Embryonic facial prominence (tissue), 1 donor: Measurements from ENCODE around the gene TBCD.

ENCODE experiments used
- DNase-seq: peaks from one replicate; pipeline ENCODE4 v3.0.0-alpha.2; 2016; ENCODE audit errors: extremely low spot score

The TBCD gene

DNA sequence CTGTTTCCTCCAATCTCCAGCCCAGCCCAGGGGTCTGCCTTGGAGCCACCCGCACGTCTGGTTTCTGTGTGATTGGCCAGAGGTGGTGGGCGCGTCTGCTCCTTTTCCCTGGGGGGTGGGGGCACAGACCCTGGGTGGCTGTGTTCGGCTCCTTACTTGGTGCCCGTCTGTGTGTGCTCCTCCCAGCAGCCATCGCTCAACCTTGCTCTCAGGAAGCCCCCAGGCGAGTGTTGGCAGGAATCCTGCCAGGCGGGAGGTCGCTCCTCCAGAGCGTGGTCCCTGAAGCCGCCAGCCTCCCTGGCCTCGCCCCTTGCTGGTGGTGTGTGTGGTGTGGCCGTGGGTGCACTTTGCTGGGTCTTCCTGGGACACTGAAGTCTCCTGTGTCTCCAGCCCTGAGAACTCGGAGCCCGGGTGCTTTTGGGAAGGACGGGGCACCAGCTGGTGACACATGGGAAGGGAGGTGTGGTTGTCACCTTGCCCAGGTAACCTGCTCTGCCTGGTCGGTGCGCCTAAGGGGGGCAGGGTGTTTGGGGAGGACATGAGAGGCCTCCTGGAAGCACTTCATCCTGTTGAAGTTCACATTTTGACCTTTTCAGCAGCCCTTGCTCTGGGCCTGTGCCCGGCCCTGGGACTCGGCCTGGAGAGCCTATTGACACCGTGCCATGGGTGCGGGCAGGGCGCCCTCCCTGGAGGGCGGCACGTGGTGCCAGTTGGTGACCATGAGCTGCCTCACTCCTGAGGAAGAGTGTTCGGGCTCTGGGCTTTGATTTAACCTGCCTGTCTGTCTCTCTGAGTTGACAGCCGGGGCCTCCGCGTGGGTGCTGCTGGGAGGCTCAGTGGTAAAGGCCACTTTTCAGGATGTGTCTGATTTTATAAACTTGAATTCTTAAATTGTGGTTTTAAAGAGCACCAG lies 137.0 kb downstream of the TBCD start:
- DNase-seq: no peak

DNA sequence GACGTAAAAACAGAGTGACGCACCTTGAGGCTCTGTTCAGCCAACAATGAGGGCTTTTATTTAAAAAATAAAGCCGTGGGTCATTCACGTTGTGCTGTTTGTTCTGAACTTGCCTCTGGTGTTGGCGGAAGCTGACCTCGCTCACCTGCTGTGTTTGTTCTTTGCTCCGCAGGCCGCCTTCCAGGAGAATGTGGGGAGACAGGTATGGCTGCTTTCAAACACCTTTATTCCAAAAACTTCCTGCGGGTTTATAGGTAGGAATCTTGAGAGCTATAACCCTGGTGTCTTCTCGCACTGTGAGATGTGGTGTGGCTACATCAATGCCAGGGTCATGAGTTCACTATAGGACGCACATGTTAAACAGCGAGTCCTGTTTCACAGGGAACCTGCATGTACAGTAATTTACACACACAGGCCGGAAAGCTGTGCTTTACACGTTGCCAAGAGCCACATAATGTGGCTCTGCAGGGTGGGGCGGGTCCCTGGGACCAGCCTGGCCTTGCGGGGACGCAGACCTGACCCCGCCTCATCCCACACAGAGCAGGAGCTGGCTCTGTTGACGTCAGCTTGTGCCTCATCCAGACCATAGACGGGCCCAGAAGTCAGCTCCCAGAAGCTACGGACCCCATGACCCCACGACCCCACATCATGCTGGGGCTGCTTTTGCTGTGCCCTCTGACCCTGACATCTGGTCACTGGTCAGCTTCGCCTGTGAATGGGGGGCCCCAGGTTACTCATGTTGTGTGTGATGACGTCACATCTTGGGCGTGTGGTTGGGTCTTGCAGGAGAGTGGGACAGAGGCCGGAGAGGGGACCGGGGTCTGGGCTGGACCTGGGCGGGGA lies 137.9 kb downstream of the TBCD start:
- DNase-seq: no peak

DNA sequence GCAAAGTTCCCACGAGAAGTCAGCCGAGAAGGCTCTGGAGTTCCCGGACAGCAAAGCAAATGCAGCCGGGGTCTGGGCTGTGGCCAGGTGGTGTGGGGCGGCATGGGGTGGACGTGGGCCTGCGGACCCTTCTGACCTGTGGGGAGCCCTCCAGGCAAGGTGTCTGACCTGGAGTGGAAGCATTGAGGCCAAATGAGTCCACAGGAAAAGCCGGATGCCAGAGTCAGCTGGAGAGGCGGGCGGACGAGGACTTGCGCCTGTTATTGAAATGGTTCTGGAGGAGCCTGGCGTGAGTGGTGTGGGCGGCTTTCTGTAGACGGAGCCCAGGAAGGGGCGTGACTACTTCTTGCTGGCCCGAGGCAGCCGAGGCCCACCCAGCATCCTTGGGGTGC lies 138.5 kb downstream of the TBCD start:
- DNase-seq: no peak

DNA sequence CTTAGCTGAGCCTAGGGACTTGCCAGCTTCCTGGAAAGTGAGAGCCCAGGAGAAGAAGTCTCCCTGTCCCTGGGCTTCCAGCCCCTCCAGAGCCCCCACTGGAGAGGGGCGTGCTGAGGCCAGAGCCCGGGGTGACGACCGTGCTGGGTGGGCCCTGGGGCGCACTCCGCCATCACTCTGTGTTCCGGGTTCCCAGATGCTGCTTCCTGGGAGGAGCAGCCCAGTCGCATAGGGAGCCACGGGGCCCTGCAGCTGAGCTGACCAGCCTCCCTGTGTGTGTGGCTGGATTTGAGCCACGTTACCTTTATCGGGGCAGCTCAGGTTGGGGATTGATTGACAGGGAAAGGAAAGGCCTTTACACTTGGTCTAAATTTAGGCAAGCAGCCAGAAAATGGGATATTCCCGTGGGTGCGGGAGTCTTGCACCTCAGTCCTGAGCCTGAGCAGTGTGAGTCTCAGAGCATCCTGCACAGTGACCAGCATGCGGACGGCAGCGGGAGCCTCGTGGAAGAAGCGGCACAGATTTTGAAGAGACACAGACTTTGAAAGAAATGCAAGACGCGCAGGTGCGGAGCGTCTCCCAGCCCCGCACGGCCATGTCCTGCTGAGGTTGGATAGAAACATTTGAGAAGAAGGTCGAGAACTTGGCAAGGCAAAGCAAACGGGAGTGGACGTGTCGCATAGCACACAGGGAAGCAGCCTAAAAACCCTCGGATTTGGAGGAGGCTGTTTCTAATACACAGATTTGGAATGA lies 139.2 kb downstream of the TBCD start:
- no peak for DNase-seq

DNA sequence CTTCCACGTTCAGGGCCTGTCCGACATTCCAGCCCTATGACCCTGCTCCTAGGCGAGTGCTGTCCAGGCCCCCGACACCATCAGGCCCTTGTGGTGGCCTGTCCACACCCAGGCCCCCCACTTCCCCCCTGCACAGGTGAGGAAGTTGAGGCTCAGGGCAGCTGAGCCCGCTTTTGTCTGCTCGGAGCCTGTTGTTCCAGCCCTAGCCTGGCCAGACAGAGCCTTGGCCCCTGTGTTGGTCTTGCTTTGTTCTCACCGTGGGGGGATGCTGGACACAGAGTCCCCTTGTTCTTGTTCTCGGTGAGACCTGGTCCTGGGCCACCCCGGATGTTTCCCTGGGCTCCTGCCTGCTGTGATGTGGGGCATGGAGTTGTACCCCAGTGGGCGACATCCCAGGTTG lies 140.0 kb downstream of the TBCD start:
- no peak for DNase-seq

DNA sequence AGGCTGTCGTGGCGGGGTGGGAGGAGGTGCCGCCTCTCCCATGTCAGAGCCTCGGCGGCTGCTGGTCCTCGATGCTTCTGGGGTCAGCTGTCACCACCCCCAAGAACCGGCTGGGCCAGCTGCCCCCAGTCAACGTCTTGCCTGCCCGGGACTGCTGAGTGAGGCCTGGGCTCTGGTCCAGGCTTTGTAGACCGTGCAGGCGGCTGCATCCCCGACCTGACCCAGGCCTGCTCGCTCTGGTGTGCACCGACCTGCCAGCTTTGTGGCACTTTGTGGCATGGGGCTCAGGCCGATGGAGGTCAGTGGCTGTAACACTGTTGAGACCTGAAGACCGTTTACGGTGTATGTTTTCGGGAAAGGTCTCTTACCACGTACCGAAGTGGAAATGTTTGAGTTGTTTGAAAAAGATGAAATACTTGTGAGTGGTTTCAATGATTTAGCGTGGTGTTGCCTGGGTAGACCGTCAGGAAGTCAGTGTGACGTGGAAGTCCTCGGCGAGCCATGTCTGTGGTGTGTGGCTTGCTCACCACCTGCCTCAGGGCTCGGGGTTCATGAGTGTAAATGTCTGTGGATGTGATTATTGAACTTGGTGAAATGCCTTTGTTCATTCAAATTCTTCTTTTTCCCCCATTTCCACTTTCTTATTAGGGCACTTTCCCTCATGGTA lies 141.2 kb downstream of the TBCD start:
- no peak for DNase-seq

DNA sequence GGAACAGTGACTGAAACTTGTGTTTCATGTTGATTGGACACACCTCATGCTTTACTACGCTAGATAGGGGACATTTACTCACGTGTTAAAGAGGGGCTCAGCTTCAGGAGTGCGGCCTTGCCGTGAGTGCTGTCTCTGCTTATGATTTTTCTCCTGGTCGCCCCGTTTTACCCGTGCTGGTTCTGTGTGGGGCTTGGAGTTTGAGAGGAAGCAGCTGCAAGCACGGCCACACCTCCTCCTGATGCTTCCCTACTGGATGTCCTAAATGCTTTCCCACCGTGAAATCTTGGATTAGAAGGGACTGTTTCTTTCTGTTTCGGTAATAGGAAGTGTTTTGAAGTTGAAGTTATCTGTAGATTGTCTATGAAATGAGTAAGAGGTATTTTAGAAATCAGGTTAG lies 141.9 kb downstream of the TBCD start:
- no peak for DNase-seq

DNA sequence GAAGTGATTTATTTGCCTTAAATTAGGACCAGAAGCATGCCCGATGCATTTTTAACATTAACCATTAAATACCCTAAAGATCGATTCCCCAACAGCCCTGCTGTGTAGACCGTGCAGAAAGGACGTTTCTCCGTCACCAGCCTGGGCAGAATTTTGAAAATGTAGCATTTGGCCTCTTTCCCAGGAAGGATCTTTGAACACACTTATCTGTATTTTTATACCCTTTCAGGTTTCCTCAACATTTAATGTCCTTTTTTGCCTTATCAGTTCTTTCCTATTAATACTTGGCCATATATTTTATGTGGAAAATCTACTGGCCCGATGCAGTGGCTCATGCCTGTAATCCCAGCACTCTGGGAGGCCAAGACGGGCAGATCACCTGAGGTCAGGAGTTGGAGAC lies 142.5 kb downstream of the TBCD start:
- DNase-seq: no peak

DNA sequence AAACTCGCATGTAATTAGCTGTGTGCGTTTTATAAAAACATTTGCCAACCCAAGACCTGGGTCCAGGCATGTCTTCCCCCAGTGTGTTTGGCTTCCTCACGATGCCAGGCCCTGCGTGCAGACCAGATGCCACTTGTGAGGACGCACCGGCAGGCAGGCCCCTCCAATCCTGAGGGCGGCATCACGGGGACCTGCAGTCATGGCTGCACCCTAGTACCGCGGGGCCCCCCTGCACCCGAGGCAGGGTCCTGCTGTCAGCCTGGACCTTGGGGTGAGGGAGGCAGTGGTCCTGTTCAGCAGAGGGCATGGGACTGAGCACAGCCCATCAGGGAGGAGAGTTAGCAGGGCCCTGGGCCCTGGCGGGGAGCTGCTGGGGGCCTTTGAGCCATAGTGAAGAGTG lies 143.2 kb downstream of the TBCD start:
- no peak for DNase-seq

DNA sequence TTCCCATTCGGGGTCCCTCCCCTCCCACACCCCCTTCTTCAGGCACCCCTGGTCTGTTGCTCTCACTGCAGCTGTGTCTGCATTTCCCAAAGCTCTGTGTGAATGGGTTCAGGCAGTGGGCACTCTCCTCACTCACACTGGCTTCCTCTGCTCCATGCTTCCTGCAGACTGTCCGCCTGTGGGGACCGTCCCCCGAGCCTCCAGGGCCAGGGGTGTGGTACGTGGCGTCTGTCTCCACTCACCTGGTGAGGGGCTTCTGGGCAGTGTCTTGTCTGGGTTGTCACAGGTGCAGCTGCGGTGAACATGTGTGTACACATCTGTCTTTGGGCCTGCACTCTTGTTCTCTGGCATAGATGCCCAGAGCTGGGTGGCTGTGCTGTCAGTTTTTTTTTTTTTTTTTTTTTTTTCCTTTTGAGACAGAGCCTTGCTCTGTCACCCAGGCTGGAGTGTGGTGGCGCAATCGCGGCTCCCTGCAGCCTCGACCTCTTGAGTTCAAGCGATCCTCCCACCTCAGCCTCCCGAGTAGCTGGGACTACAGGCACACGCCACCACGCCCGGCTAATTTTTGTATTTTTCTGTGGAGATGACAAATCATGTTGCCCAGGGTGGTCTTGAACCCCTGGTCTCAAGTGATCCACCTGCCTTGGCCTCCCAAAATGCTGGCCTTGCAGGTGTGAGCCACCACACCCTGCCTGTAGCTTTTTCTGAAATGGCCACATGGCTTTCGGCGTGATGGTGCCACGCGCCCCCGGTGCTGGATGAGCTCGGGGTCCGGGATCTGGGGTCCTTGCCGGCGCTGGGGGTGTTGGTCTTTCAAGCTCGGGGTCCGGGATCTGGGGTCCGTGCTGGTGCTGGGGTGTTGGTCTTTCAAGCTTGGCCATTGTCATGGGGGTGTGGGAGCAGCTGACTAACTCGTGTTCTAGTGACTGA lies 144.5 kb downstream of the TBCD start:
- no peak for DNase-seq

DNA sequence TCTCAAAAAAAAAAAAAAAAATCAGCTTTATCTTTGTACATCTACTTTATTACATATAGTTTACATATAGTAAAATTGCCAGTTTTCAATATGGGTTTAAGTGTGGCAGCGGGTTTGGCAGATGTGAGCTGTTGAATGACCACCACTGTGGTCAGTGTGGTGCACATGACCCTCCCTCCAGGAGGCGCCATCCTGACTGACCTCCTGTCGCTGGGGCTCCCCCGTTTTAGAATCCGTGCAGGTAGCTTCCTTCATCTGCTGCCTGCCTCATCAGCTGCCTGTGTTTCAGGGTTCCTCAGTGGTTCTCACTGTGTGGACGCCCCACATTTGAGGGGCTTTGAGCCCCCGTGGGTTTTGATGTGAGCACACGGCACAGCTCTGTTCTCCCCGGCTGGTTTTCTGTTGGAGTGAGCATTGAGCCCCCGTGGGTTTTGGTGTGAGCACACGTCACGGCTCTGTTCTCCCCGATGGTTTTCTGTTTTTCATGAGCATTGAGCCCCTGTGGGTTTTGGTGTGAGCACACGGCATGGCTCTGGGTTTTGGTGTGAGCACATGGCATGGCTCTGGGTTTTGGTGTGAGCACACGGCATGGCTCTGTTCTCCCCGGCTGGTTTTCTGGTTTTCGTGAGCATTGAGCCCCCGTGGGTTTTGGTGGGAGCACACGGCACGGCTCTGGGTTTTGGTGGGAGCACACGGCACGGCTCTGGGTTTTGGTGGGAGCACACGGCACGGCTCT lies 145.8 kb downstream of the TBCD start:
- no peak for DNase-seq

DNA sequence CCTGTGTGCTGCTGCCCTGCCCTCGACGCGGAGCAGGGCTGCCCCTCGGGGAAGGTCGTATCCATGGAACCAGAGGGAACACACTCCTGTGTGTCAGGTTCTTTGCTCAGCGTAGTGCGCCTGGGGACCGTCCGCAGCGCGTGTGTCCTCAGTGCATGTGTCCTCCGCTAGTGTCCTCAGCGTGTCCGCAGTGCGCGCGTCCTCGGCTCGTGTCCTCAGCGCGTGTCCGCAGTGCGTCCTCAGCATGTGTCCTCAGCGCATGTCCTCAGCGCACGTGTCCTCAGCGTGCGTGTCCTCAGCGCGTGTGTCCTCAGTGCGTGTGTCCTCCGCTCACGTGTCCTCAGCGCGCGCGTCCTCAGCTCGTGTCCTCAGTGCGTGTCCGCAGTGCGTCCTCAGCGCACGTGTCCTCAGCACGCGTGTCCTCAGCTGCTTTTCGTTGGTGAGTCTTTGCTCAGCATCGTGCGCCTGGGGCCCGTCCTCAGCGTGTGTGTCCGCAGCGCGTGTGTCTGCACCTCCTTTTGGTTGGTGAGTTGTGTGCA lies 147.2 kb downstream of the TBCD start:
- DNase-seq: no peak

DNA sequence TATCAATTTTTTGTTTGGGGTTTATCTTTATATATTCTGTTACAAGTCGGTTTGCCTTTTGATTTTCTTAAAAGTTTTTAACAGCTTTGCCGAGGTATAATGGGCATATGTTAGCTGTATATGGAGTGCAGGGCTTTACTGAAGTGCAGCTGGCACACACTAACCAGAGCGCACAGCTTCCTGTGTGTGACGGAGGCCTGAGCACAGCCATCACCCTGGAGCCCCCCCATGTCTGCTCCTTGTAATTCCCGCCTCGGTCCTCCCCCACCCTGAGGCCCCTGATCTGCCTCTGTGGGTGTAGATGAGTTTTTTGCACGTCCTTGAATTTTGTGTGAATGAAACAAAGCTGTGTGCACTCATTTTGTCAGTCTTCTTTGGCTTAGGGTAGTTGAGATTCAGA lies 148.1 kb downstream of the TBCD start:
- DNase-seq: no peak

DNA sequence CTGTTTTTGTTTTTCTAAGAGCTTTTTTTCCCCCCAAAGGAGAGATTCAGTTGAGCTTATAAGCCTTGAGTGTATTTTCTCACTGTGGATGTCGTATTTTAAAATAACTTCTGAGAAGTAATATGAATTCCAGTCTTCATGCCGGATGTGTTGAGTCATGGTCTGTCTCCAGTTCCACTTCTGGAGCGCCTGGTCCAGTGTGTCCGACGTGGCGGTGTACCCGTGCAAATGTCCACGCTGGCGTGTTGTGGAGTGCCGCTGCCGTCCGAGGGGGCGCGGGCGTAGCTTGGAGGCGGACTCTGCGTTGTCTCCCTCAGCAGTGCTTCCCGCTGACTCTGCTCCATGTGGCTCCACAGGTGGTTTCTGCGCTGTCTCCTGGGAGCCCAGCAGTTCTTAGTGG lies 148.9 kb downstream of the TBCD start:
- no peak for DNase-seq

DNA sequence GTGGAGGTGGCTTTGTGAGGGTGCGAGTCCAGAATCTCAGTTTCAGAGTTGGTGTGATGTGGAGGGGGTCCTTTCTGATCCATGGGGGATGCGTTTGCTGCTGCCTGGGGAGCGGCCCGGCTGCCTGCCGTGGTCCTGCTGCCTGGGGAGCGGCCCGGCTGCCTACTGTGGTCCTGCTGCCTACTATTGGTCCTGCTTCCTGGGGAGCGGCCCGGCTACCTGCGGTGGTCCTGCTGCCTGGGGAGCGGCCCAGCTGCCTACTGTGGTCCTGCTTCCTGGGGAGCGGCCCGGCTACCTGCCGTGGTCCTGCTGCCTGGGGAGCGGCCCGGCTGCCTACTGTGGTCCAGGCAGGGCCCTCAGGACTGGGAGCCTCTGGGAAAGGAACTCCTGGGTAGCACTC lies 149.5 kb downstream of the TBCD start:
- DNase-seq: no peak

DNA sequence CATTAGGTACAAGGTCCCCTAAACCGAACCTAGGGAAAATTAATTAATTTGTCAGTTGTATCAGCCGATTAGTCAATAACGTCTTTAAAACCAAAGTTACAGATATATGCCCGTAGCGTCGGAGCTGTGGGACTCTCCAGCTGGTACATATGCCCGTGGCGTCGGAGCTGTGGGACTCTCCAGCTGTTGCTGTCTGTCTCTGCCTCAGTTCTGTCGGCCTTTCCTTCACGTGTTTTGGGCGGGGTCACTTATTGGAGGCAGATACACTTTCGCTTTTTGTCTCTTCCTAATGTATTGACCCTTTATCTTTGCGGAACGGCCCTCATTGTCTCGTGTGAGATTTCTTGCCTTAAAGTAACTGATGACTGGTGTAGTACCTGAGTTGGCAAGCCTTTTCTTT lies 150.0 kb downstream of the TBCD start:
- DNase-seq: no peak

DNA sequence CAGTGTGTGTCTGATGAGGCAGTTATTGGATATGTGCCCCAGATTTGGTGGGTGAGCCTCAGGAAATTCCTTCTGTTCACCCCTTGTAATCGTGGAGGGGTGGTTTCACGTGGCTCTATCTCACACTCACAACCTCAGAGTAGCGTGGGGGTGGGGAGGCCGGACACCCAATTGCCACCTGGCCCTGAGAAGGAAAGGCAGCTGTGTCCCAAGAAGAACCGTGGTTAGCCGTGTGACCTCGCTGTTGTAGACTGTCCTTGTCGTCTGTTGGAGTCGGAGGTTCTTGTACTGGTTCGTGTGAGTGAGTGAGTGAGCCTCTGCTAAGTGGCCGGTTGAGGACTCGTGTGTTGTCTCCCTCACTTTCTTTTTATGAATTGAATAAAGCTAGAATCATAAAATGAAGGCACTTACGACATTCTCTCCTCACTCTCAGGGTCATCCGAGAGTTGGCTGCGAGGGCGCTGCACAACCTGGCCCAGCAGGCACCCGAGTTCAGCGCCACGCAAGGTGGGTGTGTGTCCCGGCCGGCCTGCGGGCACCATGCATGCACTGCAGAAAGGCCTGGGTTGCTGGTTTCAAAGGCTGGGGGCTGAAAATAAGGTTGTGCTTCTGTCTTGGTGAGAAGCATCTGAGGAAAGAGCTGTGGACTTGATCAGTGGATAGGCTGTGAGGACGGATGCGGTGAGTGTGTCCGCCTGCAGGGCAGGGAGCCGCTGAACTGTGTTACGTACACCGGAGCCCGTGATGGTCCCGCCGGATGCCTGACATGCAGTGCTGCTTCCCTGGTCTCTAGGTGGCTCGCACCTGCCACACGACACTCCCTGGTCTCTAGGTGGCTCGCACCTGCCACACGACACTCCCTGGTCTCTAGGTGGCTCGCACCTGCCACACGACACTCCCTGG lies 151.4 kb downstream of the TBCD start:
- no peak for DNase-seq

DNA sequence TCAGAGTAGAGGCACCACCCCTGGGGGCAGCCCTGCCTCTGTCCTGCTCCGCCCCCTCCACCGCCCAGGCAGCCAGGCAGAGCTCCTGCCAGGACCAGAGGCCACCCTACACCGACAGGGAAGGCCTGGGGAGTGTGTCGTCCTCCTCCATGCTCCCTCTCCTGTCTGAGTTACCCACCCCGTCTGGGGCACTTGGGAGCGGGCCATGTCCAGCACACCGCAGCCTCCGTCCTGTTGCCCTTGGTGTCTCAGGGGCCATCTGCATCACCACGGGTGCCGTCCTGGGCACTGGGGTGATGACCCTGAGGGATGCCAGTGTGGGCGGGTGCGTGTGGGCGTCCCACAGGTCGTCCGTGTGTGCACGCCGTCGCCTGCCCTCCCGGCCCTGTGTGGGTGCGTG lies 153.3 kb downstream of the TBCD start:
- no peak for DNase-seq
